Measurements from ENCODE around the gene NKIRAS2.

The NKIRAS2 gene

DNA sequence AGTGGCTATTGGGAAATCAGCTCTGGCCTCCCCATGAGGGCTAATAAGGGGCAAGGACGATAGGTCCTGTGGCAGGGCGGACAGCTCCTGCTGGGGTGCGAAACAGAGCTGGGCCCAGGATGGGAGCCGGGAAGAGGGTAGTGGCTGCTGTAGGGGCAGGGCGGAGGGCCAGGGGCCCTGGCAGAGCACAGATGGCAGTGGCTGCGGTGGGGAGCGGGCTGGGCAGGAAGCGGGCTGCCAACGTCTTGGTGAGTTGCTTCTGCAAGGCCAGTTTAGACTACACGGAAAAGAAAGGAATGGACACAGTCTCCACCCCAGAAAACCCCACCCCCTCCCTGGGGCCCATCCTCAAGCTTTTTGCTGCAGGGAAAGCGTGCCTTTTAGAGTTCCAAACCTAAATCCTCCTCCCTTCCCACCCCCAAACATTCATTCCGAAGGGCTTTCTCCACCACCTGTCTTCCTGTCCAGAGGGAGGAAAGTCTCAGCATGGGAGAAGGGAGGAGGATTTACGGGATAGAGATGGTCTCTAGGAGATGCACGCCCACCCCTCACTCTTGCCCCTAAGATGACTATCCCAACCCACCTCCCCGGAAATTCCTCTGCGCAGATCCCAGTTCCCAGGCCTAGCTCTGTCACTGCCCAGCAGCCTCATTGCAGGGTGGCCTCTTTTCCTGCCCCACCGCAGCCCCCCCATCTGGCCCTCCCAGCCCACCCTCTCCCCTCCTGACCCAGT, 7.1 kb downstream of the NKIRAS2 start:
- TF ChIP-seq, protein P1, sequence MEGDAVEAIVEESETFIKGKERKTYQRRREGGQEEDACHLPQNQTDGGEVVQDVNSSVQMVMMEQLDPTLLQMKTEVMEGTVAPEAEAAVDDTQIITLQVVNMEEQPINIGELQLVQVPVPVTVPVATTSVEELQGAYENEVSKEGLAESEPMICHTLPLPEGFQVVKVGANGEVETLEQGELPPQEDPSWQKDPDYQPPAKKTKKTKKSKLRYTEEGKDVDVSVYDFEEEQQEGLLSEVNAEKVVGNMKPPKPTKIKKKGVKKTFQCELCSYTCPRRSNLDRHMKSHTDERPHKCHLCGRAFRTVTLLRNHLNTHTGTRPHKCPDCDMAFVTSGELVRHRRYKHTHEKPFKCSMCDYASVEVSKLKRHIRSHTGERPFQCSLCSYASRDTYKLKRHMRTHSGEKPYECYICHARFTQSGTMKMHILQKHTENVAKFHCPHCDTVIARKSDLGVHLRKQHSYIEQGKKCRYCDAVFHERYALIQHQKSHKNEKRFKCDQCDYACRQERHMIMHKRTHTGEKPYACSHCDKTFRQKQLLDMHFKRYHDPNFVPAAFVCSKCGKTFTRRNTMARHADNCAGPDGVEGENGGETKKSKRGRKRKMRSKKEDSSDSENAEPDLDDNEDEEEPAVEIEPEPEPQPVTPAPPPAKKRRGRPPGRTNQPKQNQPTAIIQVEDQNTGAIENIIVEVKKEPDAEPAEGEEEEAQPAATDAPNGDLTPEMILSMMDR (IDR thresholded peaks at IDR 0.05; ENCODE audit: poor library complexity, severe bottlenecking) = no peak
- ATAC-seq (ENCODE audit: low read depth) (no peak), DNase-seq (ENCODE audit: low spot score) (no peak)
- no peaks in the 10 kb centered on the region for H3K27me3 ChIP-seq (ENCODE audit: insufficient read depth, poor library complexity, severe bottlenecking)
- H3K27ac ChIP-seq (ENCODE audit: poor library complexity, severe bottlenecking) = no peak overlapping the region
- H3K9me3 ChIP-seq (ENCODE audit: severe bottlenecking) = no peaks in the 10 kb centered on the region
- peaks cover 8% of the 10 kb centered on the region for H3K4me1 ChIP-seq (ENCODE audit: insufficient read depth, poor library complexity, severe bottlenecking)
- H3K4me3 ChIP-seq (ENCODE audit: severe bottlenecking) = no peak overlapping the region
- H3K36me3 ChIP-seq (ENCODE audit: low read depth) = peaks cover 17% of the 10 kb centered on the region

DNA sequence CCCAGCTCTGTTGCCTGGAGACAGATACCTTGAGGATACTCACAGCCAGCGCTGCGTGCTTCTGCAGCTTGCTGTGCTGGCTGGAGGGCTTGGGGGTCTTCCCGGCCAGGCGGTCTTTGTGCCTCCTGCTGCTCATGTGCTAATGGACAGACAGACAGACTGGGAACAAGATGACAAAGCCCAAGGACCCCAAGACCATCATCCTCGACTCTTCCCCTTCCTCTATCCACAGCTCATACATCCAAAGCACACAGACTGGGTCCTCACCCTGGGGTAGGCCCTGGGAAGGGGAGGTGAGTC, 7.7 kb downstream of the NKIRAS2 start:
- peaks cover 8% of the 10 kb centered on the region for H3K4me1 ChIP-seq (ENCODE audit: insufficient read depth, poor library complexity, severe bottlenecking)
- ATAC-seq (ENCODE audit: low read depth) = no peak
- no peak overlapping the region for H3K4me3 ChIP-seq (ENCODE audit: severe bottlenecking)
- H3K9me3 ChIP-seq (ENCODE audit: severe bottlenecking) = no peaks in the 10 kb centered on the region
- TF ChIP-seq, protein P1 (IDR thresholded peaks at IDR 0.05; ENCODE audit: poor library complexity, severe bottlenecking) = no peak
- H3K36me3 ChIP-seq (ENCODE audit: low read depth) = peaks cover 13% of the 10 kb centered on the region
- no peak for DNase-seq (ENCODE audit: low spot score)
- H3K27me3 ChIP-seq (ENCODE audit: insufficient read depth, poor library complexity, severe bottlenecking) = no peaks in the 10 kb centered on the region
- no peak overlapping the region for H3K27ac ChIP-seq (ENCODE audit: poor library complexity, severe bottlenecking)

DNA sequence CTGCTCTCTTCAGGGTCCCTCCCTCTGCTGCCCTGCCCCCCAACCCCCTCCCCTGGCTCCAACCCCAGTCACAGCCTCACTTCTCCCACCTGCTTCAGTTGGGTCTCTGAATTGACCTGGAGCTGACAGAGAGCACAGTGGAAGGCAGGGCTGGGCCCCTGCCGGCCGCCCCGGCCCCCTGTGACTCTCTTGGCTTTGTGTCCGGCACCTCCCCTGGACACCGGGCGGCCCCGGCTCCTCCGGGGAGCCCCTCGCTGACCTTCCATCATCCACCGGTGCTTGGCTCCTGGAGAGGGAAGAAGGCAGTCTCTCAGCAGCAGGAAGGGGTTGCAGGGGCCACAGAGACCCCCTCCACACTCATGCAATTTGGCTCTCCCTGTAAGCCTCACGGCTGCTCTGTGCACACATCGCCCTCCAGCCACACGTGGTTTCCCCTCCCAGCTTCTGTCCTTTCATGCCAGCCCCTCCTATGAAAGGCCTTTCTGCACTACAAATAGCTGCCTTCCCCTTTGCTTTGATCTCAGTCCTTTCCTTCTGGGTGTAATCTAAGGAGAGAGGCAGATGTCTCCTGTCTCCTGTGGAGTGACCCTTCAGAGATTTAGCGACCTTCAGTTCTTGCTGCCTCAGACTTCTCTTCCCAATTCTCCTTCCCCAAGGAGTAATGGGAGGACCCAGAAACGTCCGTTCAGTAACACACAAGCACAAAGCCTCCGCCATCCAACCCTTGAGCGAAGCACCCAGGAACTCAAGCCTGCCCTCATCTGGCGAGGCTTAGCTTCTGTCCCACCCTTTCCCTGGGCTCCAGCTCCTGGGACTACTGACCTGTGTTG, 8.3 kb downstream of the NKIRAS2 start:
- Histone ChIP-seq H3K4me3 (ENCODE audit: severe bottlenecking) (no peak overlapping the region), H3K9me3 (ENCODE audit: severe bottlenecking) (no peaks in the 10 kb centered on the region), H3K27me3 (ENCODE audit: insufficient read depth, poor library complexity, severe bottlenecking) (no peaks in the 10 kb centered on the region), H3K27ac (ENCODE audit: poor library complexity, severe bottlenecking) (no peak overlapping the region), H3K4me1 (ENCODE audit: insufficient read depth, poor library complexity, severe bottlenecking) (peaks cover 8% of the 10 kb centered on the region), H3K36me3 (ENCODE audit: low read depth) (peaks cover 8% of the 10 kb centered on the region)
- TF ChIP-seq, protein P1 (IDR thresholded peaks at IDR 0.05; ENCODE audit: poor library complexity, severe bottlenecking) = peak; percentile 7
- no peak for ATAC-seq (ENCODE audit: low read depth)
- DNase-seq (ENCODE audit: low spot score) = no peak

DNA sequence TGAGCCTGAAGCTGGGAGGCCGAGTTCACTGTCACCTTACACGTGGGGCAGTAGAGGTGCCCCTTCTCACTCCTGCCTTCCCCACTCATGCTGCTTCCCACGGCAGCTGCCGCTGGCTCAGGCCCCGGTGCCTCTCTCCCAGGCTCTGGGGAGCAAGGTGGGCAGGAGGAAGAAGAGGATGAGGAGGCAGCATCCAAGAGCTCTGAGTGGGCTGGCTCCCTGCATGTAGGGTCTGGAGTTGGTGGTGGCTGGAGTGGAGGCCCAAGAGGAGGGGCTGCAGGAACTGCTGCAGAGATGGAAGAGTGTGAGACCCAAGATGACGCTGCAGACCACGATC, 8.9 kb downstream of the NKIRAS2 start:
- no peak for DNase-seq (ENCODE audit: low spot score)
- TF ChIP-seq, protein P1 (IDR thresholded peaks at IDR 0.05; ENCODE audit: poor library complexity, severe bottlenecking) = no peak
- peaks cover 8% of the 10 kb centered on the region for H3K4me1 ChIP-seq (ENCODE audit: insufficient read depth, poor library complexity, severe bottlenecking)
- H3K36me3 ChIP-seq (ENCODE audit: low read depth) = peaks cover 8% of the 10 kb centered on the region
- no peak overlapping the region for H3K27ac ChIP-seq (ENCODE audit: poor library complexity, severe bottlenecking)
- no peak overlapping the region for H3K4me3 ChIP-seq (ENCODE audit: severe bottlenecking)
- H3K9me3 ChIP-seq (ENCODE audit: severe bottlenecking) = no peaks in the 10 kb centered on the region
- ATAC-seq (ENCODE audit: low read depth) = no peak
- H3K27me3 ChIP-seq (ENCODE audit: insufficient read depth, poor library complexity, severe bottlenecking) = no peaks in the 10 kb centered on the region

DNA sequence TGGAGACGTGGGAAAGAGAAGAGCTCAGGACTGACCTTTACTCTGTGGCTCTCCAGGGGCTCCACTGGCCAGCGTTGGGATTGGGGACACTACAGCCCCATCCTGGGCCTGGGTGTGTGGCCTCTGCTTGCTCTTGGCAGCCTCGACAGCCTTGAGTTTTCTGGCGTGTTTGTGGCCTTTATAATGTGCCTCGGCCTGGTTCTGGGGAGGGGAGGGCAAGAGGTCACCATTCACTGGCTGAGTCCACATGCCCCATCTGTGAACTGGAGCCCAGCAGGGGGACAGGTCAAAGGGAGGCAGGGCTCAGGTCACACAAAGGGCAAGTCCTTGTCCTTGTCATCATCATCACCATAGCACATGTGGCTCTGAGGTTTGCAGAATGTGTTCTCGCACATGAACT, 11.7 kb downstream of the NKIRAS2 start:
- H3K27me3 ChIP-seq (ENCODE audit: insufficient read depth, poor library complexity, severe bottlenecking) = no peaks in the 10 kb centered on the region
- no peaks in the 10 kb centered on the region for H3K36me3 ChIP-seq (ENCODE audit: low read depth)
- H3K4me1 ChIP-seq (ENCODE audit: insufficient read depth, poor library complexity, severe bottlenecking) = no peaks in the 10 kb centered on the region
- ATAC-seq (ENCODE audit: low read depth) (no peak), DNase-seq (ENCODE audit: low spot score) (no peak)
- no peaks in the 10 kb centered on the region for H3K9me3 ChIP-seq (ENCODE audit: severe bottlenecking)
- H3K4me3 ChIP-seq (ENCODE audit: severe bottlenecking) = no peak overlapping the region
- H3K27ac ChIP-seq (ENCODE audit: poor library complexity, severe bottlenecking) = no peak overlapping the region
- TF ChIP-seq, protein P1 (IDR thresholded peaks at IDR 0.05; ENCODE audit: poor library complexity, severe bottlenecking) = no peak
